CD4-positive, alpha-beta T cell treated with Interleukin-1 beta for 1 hour (primary cell): ENCODE measurements around the gene PF4V1.
A peak's percentile ranks its signal among the peaks of the same experiment; 100 is the strongest.

Source experiments
- DNase-seq, 2 donors: peaks; one replicate each; pipeline ENCODE4 v3.0.0-alpha.2; 2020 to 2022

PF4V1 gene, protein sequence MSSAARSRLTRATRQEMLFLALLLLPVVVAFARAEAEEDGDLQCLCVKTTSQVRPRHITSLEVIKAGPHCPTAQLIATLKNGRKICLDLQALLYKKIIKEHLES

DNA sequence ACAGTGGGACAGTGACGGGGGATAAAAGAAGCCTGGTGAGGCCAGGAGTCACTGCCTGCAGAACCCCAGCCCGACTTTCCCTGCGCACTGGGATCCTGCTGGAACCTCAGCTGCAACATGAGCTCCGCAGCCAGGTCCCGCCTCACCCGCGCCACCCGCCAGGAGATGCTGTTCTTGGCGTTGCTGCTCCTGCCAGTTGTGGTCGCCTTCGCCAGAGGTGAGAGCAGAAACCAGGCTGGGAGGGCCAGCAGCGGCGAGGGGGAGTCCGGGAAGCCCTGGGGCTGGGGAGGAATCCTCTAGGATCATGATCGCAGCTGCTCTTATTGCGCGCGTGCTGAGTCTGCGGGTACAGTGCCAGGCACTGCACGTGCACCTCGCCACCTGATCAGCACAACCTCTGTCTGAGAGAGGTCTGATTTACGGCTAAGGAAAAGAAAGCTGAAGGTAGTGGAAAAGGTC lies at the start of gene PF4V1:
Gene PF4V1, plus strand, starts transcription at position 51 of the 459 bp plus-strand sequence. Its CDS starts 67 bp downstream, at position 118.
- no peak for DNase-seq

DNA sequence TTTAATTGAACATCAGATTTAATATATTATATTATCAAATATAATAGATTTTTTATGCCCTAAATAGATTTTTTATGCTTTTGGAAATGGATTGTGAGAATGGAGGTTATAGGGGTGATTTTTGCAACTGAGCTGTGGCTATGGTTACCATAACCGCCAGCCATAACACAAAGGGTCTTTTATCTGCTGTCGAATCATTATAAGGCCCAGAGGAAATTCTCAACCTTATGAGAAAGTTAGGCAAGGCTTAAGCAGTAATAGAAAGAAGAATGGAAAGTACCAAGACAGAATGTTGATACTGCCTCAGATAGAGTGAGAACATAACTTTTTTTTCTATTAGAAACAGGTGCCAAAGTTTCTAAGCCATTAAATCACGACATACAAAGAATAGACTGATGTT lies 42.9 kb upstream of the PF4V1 start:
- DNase-seq: no peak

DNA sequence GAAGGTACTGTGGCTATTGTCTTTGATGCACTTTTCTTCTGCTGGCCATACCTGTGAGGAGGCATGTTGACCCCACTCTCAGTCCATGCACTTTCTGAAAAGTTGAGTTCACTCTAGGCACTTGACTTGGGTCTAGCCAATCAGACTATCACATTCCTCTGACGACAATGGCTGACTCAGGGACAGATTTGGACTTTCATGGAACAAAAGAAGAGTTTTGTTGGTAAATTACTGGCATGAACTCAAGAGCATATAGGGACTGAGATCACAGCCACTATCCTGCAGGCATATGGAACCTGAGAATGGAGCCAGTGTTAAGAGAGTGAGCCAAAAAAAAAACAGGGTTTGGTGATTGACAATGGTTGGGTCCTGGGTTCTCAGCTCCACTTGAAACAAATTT lies 41.3 kb upstream of the PF4V1 start:
- no peak for DNase-seq

DNA sequence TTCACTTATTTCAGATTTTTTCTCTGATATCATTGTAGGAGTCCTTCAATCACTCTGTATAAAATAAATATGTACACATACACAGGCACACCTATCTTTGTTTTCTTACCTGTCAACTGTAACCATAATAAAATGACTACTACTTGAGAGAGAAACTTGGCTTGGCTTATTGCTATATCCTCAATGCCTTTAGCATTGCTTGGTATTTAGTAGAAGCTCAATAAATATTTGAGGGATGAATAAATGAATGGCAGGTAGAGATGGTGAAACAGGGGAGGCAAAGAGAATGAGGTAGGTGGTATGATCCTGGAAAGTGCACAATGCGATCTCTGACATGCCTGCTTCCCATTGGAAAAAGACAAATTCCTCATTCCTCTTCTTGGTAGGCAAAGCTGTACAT lies 38.4 kb upstream of the PF4V1 start:
- DNase-seq: no peak

DNA sequence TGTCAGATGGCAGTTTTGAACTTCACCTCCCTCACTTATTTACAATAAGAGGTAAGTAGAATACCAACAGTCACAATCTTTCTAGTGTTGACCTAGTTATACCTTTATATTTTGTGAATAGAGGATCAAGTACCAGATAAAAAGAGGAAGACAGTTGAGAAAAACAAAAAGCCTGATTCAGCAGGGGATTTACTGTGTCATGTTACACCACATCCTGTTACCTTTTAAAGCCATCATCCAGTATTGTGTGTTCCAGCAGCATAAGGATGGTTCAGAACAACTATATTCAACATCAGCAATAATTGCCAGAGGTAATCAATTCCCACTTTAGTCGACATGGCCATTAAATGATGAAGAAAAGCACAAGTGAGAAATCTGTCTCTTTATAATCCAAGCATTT lies 38.0 kb upstream of the PF4V1 start:
- no peak for DNase-seq

DNA sequence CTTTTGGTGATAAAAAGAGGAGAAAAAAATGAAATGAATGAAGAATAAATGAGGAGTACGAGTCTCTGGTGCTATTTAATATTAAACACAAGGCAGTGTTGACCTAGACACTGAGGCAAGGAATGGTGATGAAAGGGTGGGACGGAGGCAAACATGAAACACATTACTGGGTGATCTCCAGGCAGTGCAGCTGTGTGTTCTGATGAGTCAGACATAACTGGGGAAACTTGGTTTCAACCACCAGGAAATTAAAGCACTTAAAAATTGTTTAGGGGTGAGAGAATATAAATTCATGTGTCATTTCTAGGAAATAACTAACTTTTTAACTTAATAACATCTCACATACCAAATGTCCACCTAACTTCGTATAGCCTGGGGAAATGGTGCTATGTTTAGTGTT lies 36.3 kb upstream of the PF4V1 start:
- no peak for DNase-seq

DNA sequence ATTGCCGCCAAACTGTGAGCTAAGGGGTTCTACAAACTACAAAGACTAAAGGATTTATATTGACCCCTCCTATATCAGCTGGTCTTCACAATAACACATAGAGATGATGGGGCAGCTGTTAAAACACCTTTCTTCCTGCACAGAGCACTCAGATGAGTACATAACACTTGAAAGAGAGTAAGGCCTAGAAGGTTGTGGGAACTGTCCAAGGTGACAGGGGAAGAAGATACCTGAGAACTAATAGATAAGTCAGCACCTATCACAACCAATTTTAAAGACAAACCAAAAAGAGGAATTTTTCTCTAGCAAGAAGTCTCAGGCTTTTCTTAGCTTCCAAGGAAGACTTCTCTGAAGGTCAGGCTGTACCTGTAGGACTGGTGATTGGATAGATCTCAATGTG lies 35.8 kb upstream of the PF4V1 start:
- no peak for DNase-seq

DNA sequence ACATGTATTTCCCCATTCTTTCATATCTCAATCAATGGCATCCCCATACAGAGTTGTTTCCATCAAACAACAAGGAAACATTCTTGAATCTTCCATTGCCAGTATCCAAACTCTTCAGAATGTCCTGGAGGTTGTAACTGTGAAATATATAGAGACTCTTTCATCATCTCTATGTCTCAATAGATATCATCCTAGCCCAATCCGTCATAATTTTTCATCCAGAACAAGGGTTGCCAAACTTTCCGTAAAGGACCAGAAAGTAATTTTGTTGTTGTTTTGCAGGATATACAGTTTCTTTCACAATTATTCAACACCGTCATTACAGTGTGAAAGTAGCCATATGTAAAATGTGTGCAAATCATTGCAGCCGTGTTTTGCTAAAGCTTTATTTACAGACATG lies 31.8 kb upstream of the PF4V1 start:
- no peak for DNase-seq

DNA sequence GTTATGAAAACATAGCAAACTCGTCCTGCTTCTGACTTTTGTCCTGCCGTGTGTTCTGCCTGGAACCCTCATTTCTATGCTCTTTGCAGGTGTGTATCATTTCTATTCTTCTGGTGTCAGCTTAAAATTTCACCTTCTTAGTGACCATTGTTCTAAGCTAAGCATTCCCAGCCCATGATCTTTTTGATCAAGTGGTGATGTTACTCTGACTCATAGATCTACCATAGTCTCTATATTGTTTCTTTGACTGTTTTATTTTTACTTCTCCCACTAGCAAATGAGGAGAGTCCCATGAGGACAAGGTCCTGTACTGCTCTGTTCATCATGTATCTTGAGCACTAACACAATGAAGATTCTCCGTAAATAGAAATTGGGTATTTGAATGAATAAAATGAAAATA lies 30.7 kb upstream of the PF4V1 start:
- no peak for DNase-seq

DNA sequence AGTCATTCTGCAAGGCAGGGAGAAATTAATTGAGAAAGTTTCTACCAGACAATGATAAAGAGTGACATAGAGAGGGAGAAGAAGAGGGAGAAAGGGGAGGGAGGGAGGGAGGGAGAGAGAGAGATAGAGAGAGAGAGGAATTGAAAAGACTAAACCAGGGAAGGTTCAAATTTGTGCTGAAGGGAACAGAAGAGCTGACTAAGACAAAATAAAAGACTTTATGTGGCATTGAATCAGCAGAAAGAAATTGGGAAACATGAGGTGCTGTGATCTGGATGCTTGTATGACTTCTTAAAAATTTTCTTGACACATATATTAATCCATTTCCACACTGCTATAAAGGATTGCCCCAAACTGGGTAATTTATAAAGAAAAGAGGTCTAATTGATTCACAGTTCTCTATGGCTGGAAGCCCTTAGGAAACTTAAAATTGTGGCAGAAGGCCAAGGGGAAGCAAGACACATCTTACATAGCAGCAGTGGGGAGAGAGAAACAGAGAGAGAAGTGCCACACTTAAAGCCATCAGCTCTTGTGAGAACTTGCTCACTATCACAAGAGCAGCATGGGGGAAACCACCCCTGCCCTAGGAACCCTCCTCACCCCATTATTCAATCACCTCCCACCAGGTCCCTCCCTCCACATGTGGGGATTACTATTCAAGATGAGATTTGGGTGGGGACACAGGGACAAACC lies 30.1 kb upstream of the PF4V1 start:
- DNase-seq: no peak

DNA sequence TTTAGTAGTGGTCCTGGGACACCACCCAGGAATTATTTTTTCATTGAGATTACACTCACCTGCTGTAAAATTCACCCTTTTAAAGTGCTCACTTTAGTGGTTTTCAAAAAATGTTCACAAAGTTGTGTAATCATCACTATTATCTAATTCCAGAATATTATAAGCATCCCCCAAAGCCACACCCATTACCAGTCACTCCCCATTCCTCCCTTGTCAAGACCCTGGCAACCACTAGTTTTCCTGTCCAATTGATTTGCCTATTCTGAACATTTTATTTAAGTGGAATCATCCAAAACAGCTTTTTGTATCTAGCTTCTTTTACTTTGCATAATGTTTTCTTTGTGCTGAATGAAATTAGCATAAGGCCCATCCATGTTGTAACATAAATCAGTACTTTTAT lies 29.3 kb upstream of the PF4V1 start:
- DNase-seq: no peak

DNA sequence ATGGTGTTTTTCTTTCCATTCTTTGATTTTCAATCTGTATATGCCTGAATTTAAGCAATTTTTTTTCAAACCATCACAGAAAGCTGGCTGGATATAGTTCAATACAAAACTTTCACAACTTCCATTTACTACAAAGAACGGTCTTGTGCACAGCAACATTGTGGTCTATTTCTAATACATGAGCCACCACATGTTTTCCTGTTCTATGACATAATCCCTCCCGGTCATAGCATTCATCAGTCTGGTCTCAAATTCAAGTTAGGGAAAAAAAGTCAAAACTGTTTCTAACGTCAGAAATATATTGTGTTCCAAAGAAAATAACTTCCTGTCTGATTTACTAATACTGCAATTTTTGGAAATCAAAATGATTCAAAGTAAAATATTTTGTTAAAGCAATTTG lies 24.1 kb upstream of the PF4V1 start:
- DNase-seq: no peak

DNA sequence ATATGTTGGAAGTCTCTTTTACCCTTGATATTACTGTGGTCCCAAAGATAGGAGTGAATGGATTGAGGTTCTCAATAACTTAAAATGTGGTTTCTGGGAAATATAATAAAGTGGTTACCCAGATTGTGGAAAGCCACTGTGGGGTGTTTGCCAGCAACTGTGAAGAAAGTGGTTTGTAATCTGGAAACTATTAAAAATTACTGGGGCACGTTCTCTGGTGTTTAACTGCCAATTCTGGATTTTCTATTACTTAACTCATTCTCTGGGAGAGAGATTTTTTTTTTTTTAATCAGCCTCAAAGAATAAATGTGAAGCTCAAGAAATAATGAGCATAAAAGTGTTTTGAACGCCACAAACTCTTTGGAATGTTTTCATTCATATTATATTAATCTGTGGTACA lies 21.5 kb upstream of the PF4V1 start:
- no peak for DNase-seq

DNA sequence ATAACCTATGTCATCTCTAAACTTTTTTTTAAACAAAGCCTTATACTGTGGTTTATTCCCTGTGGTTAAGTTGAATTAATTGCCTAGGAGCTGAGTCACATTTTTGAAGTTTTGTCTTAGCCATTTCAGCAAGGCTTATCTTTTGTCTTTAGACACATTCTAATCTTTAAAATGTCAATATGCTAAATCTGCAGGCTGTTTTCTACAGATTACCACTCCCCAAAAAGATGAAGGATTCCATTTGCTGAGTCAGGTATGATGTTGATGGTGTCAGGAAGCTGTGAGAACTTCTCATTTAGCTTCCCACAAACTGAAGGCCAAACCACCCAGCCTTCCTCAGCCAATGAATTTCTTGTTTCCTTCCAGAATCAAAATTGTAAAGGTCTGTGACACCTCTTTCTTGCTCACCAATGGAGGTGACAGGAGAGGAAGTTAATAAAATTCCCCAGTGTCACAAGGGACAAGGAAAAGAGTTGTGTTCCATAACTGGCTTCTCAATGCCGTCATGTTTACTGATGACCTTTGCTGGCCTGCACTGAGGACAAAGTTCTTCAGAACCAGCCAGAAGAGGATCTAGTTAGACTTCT lies 20.4 kb upstream of the PF4V1 start:
- no peak for DNase-seq

DNA sequence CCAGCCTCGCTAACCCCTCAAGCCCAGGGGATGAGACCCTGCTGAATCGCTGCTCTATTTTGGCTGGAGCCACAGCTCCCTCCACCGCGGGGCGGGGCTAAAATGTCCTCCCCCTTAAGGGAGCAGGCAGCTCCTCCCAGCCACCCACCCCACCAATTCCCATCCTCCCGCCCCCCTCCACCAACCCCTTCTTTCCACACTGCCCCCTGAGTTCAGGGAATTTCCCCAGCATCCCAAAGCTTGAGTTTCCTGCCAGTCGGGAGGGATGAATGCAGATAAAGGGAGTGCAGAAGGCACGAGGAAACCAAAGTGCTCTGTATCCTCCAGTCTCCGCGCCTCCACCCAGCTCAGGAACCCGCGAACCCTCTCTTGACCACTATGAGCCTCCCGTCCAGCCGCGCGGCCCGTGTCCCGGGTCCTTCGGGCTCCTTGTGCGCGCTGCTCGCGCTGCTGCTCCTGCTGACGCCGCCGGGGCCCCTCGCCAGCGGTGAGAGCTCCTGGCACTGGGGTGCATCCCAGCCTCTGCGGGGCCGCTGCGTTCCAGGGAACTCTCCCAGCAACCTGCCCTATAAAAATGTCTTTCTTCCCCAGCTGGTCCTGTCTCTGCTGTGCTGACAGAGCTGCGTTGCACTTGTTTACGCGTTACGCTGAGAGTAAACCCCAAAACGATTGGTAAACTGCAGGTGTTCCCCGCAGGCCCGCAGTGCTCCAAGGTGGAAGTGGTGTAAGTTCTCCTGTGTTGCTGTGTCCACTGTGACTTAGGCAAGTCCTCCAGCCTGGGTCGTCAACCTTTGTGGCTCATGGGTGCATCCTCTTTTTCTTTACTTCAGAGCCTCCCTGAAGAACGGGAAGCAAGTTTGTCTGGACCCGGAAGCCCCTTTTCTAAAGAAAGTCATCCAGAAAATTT lies 16.5 kb upstream of the PF4V1 start, which contains the start of gene CXCL6:
Gene CXCL6, plus strand, starts transcription at position 306 of the 907 bp plus-strand sequence. Its CDS starts 73 bp downstream, at position 379.
- peak in 1 of 2 donors; percentile 12 for DNase-seq

DNA sequence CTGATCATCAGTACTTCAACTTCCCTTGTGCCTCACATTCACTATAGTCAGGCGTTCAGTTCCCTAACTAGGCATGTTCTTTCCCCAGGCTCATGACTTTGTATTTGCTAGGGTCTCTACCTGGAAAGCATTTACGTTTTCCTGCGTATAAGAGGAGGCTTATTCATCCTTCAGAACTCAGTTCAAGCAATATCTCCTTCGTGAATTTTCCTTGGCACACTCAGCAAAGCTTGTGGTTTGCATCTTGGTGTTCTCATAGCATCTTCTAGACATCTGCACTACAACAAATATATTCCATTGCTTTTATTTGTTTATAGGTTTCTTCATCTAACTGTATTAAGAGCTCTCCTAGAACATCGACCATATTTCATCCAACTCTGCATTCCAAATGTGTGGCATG lies 14.0 kb upstream of the PF4V1 start:
- DNase-seq: no peak

DNA sequence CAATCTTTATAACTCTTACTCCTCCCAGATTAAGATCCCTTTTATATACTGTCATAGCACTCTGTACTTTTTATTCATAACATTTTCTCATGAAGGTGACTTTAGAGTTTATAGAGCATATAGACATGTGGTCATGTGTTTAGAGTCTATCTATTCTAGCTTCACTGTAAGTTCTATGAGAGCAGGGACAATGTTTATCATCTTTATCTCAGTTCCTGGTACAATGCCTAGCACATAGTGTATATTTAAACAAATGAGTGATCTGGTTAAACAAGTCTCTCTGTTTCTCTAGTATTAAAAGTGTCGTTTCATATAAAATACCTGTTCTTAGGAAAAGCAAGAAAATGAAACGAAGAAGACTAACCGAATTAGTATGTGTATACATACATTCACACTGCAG lies 13.4 kb upstream of the PF4V1 start:
- DNase-seq: no peak

DNA sequence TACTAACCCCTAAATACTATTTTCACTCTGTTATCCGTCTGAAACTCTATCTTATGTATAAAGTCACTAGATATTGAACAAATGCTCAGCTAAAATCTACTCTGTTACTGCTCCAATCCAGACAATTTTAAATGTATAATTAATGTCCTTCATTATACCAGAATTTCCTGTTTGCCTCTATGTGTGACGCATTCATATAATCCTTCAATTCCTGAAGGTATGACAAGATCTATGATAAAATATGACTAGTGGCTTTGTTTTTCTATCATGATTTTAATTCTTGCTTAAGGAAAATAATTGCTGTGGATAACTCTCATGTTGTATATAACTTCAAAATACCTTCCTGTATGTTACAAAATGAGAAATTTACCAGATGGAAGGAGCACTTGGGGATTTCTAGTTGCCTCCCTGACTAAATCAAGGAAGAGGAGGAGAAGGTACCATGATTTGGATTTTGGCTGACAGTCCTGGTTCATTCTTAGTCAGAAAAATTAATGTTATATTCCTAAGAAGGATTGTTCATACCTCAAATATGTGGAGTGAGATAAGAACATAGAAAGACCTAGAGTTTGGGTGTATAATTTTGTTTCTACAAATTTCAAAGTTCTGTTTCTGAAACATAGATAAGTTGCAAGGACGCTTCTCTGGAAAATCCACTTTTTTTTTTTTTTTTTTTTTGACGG lies 11.7 kb upstream of the PF4V1 start:
- no peak for DNase-seq

DNA sequence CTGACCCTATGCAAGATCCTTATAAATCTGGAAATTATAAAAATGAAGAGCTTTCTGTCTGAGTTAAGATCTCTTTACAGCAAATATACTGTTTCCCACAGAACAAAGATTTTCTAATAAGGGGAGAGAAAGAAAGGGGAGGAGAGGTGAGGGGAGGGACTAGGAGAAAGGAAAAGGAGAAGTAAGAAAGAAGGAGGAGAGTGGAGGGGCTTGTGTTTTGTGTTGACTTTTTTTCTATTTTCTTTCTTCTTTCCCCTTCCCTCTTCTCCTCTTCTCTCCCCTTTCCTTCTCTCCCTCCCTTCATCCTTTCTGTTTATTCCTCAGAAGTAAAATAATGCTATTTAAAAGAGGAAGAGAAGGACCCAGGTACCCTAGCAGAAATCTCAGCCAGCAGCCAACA lies 10.4 kb upstream of the PF4V1 start:
- DNase-seq: no peak

DNA sequence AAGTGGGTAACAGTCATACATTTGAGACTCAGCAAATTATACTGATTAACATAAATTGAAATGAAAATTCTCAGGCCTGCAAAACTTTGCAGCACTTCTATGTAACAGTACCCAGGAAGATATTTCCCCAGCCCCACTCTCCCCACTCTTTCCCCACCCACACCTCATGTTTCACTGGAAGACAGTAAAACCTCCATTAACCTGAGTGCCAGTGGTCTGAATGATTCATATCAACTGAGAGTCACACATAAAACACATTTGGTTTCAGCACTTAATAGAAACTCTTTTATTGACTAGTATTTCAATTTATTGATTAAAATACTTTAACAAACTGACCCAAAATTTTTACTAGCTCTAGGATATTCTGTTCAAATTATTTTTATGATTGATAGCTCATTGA lies 9.7 kb upstream of the PF4V1 start:
- DNase-seq: no peak

DNA sequence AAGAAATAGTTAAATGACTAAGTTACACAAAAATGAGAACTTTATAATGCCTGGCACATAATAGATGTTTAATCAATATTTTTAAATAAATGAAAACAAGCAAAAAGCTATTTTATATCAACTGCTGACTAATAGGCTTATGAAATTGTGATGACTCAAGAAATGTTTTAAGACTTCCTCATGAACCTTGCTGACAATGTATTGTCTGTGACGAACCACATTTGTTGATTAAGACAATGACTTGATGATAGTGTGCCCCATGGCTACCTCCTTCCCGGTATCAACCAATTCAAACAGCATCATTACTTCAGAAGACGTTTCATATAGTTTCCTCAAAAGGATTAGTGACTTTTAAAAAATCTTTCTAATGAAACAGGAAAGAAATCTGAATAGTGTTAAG lies 8.8 kb upstream of the PF4V1 start:
- no peak for DNase-seq

DNA sequence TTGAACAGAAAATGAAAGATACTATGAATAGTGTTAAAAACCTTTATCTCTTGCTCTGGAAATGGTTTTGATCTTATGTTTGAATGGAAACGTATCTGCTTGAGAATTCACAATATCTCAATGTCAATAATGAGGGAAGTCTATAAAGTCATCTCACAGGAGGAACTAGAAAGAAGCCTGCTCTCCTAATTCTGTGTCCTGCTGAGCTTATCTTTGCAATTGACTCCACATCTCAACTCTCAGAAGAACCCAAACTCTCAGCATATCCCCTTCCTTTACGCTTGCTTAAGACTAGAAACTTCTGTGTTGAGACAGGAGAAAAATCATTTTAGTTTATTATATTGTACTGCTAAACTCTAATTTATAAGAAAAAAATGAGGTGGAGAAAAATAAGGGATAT lies 8.3 kb upstream of the PF4V1 start:
- DNase-seq: no peak
